Activated gamma-delta T cell (primary cell): ENCODE measurements around the gene SLIT1.

ENCODE experiments used
- DNase-seq: peaks from one replicate; lab custom pipeline; 2025; lab: John Stamatoyannopoulos, UW

The SLIT1 gene

DNA sequence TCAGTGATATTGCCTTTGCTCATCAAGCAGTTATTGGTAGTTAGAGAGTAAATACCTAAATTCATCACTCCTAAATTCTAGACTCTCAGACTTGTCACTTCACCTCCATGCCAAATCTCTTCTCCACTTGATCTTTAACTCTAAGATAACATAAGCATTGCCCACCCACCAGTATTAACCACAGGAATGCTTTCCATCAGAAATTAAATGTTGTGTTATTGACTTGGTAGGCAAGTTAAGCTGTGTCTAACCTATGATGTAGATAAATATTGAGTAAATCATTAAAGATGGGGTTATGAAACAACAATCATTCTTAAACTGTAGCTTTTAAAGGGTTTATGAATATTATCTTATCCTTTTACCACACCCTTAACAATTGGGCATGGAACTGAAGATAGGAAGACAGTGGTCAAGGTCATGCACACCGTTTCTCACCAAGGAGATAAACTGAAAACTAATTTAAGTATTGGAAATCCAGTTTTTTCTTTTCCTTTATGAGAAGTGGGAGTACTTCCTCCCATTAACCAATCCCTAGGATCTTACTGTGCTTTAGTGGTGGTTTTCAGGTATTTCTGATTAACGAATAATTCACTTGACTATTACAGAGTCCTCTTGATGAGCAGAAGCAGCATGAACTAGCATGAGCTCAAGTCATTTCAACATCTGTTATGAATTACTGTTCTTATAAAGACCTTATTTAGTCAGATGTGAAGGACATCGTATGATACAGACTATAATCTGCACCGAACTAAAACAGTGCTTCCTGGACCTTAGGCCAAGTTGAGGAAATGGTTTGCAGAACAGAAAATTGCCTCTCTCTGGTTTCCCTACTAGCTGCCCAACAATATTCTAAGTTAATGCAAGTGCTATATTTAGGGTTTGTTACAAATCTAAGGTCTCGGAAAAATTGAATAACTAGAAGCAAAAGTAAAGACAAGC is 211.7 kb downstream of the SLIT1 start:
- no peak for DNase-seq

GRCh38 chr10:96972264-96972663 is 213.5 kb downstream of the SLIT1 start:
- DNase-seq = no peak

DNA sequence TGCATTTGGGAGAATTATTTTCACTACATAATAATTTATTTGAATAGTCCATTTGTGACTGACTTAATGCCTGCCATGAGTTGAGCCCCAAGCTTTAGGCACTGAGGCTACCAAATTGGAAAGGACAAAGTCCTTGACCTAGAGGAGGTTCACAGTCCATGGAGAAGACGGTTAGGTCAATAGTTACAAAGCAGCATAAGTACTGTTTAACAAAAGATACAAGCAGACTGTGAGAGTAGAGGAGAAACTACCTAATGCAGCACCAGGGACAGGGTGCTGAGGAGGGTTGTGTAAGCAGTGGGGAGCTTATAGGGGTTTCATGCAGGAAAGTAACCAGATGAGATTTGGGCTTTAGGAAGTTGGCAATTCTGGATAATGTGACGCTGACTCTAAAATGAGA is 214.4 kb downstream of the SLIT1 start:
- no peak for DNase-seq

DNA sequence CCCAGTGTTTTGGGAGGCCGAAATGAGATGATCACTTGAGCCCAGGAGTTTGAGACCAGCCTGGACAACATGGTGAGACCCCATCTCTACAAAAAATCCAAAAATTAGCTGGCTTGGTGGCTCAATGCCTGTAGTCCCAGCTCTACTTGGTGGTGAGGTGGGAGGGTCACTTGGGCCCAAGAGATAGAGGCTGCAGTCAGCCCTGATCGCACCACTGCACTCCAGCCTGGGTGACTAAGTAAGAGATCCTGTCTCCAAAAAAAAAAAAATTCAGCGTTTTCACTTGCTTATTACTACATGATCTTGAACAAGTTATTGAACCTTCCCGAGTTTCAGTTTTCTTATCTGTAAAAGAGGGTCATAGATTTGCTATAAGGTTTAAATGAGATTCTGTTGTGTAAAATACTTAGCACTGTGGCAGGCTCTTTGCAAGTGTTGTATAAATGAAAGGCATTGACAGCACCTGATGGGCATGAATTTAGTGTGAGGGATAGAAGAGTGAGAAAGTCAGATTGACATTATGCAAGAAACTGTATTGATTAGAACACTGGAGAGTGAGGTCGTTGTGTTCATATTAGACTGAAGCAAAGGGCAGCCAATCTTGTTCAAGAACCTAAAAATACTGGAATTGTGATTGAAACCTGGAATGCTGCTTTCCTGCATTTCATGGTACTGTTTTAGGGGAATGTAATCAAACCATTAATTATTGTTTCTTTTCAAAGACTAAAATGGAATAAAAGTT is 216.9 kb downstream of the SLIT1 start:
- DNase-seq = no peak

GRCh38 chr10:96967847-96968246 is 217.9 kb downstream of the SLIT1 start:
- DNase-seq = no peak

DNA sequence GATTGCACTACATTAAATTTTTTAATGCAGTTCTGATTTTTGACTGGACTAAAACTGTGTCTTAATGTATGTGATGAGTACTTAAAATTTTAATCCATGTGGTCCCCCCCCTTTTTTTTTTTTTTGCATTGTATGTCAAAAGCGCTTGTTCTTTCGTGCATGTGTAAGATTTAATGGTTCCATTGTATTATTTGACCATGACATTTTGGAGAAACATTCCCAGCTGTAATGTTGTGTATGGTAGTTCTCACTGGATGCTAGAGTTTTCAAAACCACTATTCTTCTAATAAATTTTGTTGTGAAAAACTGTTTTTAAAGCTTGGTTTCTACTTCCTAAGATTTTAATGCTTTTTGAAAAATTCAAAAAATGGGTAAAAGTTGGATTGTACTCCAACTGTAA is 221.6 kb downstream of the SLIT1 start:
- no peak for DNase-seq

- no peak for DNase-seq
Observed at GRCh38 chr10:96960872-96961271, 224.9 kb downstream of the SLIT1 start.

- DNase-seq = no peak
Observed at GRCh38 chr10:96959733-96960132, 226.0 kb downstream of the SLIT1 start.

GRCh38 chr10:96958071-96958470 is 227.7 kb downstream of the SLIT1 start:
- no peak for DNase-seq

- DNase-seq = no peak
Observed at GRCh38 chr10:96955794-96956193, 230.0 kb downstream of the SLIT1 start.

DNA sequence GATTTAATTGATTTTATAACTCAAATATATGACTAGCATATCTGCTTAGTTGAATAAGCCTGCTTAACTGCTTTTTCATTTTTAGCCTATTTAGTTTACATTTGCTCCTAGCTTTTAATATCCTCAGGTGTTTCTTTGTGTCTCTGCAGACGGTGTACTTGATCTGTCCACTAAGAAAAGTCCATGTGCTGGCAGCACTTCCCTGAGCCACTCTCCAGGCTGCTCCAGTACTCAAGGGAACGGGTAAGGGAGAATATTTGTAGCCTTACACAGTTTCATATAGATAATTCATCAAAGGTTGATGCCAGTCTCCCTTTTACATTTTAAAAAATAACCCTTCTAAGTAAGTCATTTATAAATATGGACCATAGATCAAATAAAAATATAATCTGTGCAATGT is 233.8 kb downstream of the SLIT1 start:
- DNase-seq = no peak

DNA sequence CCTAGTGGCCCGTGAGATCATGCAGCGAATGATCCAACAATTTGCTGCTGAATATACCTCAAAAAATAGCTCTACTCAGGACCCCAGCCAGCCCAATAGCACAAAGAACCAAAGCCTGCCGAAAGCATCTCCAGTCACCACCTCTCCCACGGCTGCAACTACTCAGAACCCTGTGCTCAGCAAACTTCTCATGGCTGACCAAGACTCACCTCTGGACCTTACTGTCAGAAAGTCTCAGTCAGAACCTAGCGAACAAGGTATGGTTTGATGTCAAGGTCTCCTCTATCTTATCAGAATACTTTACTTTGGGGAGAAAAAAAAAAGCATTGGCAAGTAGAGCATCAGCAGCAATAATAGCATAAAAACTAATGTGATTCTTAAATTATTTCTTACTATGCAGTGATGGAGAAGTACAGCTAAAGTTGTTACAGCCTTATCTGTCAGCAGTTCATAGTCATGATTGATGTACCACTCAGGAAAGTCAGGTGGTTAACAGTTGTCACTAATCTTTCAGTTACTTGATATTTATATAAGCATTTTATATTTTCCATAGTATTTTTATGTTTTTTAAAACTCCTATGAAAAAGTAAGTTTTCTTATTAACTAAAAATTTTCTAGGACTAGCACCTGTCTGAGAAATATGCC is 236.6 kb downstream of the SLIT1 start:
- DNase-seq = no peak
